Coronary artery (tissue), 2 donors: ENCODE data around the gene EBI3.

Experiments
- DNase-seq: peaks from one replicate; pipeline ENCODE4 v3.0.0-alpha.2; 2017; ENCODE audit warnings: low spot score
- H3K27ac ChIP-seq, 2 donors: fragments of 200-600 bp; sonication (generic); one replicate each; pipeline ENCODE4 v1.5.1; 2016 to 2019
- H3K4me3 ChIP-seq: fragments of 200-600 bp; sonication (generic); 2 replicates; pipeline ENCODE4 v1.5.1; 2016; ENCODE audit warnings: mild to moderate bottlenecking, moderate library complexity
- TF ChIP-seq, protein P1 (sequence below): fragments of 200-600 bp; sonication (generic); IDR thresholded peaks from one replicate; pipeline ENCODE4 v1.5.1; 2019; ENCODE audit warnings: antibody characterized with exemption

The EBI3 gene

DNA sequence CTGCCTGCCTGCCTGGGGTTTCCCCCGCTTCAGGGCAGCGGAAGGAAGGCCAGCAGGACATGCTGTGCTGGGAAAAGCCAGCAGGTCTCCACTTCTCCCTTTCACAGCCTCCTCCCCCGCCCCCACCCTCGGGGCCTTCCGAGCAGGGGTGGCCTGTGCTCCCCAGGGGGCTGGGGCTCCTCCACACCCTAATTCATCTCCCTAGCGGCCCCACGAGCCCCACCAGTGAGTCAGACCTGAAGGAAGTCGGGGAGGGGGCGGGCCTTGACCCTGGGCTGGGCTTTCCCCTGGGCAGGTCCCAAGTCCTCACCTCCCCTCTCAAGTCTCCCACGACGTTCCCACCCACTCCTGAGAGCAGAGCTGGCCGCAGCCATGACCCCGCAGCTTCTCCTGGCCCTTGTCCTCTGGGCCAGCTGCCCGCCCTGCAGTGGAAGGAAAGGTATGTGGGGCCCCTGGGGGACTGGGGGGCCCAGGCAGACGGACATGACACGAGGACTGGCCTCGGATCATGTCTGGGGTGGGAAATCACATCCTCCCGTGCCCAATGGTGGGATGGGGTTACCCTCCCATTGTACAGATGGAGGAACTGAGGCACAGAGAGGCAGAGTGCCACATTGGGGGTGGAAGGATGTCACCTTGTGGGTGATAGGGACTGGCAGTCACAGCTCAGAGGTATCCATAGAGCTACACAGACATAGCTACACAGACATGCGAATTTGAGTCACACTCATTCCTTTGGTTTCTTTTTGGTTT lies at the start of gene EBI3:
TSS of gene EBI3 (plus strand) at position 345 of the 753 bp plus-strand sequence. CDS start at position 373, 28 bp downstream.
- Histone ChIP-seq H3K4me3 (no peak within 1 kb of the TSS), H3K27ac (peak within 1 kb of the TSS in 1 of 2 donors; percentile 19)
- TF ChIP-seq, protein P1, sequence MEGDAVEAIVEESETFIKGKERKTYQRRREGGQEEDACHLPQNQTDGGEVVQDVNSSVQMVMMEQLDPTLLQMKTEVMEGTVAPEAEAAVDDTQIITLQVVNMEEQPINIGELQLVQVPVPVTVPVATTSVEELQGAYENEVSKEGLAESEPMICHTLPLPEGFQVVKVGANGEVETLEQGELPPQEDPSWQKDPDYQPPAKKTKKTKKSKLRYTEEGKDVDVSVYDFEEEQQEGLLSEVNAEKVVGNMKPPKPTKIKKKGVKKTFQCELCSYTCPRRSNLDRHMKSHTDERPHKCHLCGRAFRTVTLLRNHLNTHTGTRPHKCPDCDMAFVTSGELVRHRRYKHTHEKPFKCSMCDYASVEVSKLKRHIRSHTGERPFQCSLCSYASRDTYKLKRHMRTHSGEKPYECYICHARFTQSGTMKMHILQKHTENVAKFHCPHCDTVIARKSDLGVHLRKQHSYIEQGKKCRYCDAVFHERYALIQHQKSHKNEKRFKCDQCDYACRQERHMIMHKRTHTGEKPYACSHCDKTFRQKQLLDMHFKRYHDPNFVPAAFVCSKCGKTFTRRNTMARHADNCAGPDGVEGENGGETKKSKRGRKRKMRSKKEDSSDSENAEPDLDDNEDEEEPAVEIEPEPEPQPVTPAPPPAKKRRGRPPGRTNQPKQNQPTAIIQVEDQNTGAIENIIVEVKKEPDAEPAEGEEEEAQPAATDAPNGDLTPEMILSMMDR = no peak
- DNase-seq = no peak

DNA sequence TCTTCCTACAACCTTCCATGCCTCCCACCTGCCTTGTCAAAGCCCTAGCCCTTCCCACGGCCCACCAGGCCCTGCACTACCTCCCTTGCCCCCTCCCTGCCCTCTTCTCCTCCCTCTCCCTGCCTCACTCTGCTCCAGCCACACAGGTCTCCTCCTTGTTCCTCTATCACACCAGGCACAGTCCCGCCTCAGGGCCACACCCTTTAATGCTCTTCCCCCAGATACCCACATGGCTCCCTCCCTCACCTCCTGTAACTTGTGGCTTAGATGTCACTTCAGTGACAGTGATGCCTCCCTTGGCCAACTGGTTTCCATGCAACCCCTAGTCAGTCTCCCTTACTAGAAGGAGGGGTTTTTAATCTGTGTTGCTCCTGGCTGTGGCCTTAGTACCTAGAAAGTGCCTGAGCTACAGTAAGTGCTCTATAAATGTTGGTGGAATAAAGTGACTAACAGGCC lies 48.2 kb upstream of the EBI3 start:
- TF ChIP-seq, protein P1 = no peak
- no peak overlapping the region for H3K27ac ChIP-seq
- DNase-seq = no peak
- H3K4me3 ChIP-seq = peak overlapping the region; percentile 99

DNA sequence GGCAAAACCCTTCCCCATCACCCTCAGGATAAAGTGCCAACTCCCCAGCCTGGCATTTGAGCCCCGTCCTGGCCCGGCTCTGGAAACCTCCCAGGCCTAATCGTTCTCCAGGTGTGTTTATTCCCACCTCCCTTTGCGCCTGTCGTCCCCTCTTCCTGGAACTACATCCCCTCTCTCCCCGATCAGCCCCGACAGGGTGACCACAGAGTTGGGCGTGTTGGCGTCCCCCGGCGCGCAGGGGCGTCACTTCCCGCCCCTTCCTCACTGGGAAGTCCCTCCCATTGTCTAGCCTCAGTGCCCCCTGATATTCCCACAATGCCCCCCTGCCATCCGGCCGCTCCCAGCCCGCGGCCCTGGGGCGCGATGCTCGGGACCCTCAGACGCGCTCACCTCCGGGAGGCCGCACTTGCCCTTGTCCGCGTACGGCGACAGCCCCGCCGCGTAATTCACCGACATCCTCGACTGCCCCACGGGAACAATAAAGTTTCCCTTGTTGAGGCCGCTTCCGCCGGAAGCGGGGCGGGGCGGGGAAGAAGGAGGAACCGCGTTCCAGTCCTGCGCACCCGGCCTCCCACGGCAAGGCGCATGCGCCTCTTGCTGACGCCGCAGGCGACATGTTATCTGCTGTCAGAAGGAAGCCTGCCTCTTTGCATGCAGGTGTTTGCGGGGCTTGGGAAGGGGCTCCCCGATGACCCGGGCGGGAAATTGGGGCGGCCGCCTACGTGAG lies 47.1 kb upstream of the EBI3 start, which contains the start of the genes ANKRD24 and SIRT6:
TSS of gene ANKRD24 (plus strand) at position 606 of the 727 bp plus-strand sequence. CDS start 3,737 bp downstream, outside the sequence.
TSS of gene SIRT6 (minus strand) at position 480 of the 727 bp plus-strand sequence. CDS start at position 456, 24 bp downstream.
- TF ChIP-seq, protein P1 = no peak
- DNase-seq = peak; percentile 96
- H3K27ac ChIP-seq = peak within 1 kb of the TSS; percentile 65 to 89
- H3K4me3 ChIP-seq = peak within 1 kb of the TSS; percentile 99

DNA sequence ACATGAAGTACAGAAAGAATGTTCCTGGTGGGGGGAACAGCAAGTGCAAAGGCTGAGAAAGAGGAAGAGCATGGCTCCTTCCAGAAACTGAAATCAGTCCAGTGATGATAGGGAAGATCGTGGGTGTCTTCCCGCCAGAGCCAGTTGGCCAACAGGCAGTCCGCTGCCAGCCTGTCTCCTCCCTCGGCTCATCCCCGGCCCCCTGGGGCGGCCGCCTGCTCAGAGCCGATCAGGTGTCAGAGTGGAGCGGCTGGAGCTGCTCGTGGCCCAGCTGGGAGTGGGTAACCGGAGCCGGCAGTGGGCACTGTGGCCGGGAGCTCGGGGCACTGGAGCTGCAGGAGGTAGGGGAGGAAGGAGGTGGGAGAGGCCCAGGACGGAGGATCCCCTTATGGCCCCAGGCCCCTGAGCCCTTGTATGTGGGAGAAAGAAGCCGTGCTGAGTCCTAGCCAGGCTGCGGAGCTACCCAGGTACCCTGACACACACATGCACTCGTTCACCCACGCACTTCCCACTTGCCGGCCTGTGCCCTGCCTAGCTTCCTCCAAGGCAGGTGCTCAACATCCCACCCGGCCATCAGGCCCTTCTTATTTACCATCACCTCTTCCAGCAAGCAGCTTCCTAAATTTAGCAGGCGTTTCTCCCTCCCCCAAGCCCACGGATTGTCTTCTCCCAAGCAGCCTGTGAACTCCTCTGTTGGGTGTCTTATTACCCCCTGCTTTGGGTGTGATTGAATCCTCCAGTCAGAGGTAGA lies 45.2 kb upstream of the EBI3 start:
- DNase-seq = no peak
- H3K27ac ChIP-seq = no peak overlapping the region
- TF ChIP-seq, protein P1 = no peak
- no peak overlapping the region for H3K4me3 ChIP-seq

DNA sequence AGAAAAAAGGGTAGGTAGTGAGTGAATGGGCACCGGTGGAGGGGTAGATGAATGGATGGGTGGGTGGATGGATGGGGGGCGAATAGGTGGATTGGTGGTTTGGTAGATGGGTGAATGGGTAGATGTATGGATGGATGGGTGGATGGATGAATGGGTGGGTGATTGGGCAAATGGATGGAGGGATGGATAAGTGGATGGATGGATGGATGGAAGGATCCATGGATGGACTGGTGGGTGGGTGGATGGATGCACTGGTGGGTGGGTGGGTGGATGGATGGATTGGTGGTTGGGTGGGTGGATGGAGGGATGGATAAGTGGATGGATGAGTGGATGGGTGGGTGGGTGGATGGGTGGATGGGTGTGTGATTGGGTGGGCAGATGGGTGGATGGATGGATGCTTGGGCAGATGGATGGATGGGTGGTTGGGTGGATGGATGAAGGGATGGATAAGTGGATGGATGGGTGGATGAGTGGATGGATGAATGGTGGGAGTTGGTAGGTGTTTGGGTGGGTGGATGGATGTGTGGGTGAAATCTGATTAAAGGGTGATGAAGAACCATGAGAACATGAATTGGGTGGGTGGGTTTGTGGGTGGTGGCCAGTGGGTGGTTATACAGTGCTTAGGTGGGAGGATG lies 44.5 kb upstream of the EBI3 start:
- Histone ChIP-seq H3K27ac (no peak overlapping the region), H3K4me3 (no peak overlapping the region)
- DNase-seq = no peak
- TF ChIP-seq, protein P1 = no peak

DNA sequence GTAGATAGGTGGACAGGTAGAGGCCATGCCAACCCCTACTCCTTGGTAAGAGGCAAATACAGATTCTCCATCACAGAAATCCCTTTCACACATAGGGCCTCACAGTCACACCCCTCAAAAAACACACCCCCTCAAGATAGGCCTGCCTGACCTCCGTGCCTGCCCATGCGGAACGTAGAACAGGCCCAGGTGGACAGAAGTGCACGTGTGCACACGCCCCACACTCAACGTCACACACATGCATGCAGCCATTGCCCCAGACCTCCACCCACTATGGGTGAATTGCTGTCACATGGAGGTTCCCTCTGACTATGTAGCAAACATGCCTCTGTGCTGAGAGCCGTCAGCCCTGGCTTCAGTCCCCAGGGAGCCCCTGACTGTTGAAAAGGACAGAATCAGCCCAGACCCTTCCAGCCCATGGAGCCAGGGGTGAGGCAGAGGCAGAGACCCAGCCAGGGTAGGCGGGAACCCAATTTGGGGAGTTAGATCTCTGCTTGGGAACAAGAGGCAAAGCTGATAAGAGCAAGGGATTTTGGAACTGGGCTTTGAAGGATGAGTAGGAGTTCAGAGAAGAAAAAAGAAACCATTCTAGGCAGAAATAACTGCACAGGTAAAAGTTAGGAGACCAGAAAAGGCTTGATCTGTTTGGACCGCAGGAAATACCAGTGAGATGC lies 43.8 kb upstream of the EBI3 start:
- DNase-seq = no peak
- H3K4me3 ChIP-seq = no peak overlapping the region
- no peak overlapping the region for H3K27ac ChIP-seq
- TF ChIP-seq, protein P1 = no peak
